ENCODE results near the gene TBC1D5.

TBC1D5 gene

GRCh38 chr3:17634201-17634600 is 108.2 kb downstream of the TBC1D5 start:
- no peak for TF ChIP-seq CTCF (conservative IDR thresholded peaks at IDR 0.05; ENCODE audit: low read depth, low read length)
- Histone ChIP-seq H3K27me3 (ENCODE audit: insufficient read depth, low read depth) (no peaks in the 10 kb centered on the region), H3K27ac (no peak overlapping the region), H3K4me1 (ENCODE audit: low read depth, poor library complexity, severe bottlenecking) (peaks cover 16% of the 10 kb centered on the region), H3K4me2 (no peak overlapping the region), H2AFZ (ENCODE audit: low read depth) (no peak overlapping the region), H3K79me2 (ENCODE audit: insufficient read depth, low read depth) (no peaks in the 10 kb centered on the region), H3K36me3 (ENCODE audit: insufficient read depth) (no peaks in the 10 kb centered on the region), H3K4me3 (IDR thresholded peaks at IDR 0.05; ENCODE audit: insufficient read depth, low read depth, low read length) (no peak overlapping the region), H3K9ac (no peak overlapping the region), H4K20me1 (ENCODE audit: insufficient read depth) (no peaks in the 10 kb centered on the region)

GRCh38 chr3:17632401-17633100 is 109.9 kb downstream of the TBC1D5 start:
- Histone ChIP-seq H3K9ac (no peak overlapping the region), H3K4me3 (IDR thresholded peaks at IDR 0.05; ENCODE audit: insufficient read depth, low read depth, low read length) (no peak overlapping the region), H3K4me1 (ENCODE audit: low read depth, poor library complexity, severe bottlenecking) (peaks cover 16% of the 10 kb centered on the region), H3K79me2 (ENCODE audit: insufficient read depth, low read depth) (no peaks in the 10 kb centered on the region), H4K20me1 (ENCODE audit: insufficient read depth) (no peaks in the 10 kb centered on the region), H3K27ac (peak overlapping the region; percentile 30; the same call in 1 of the 2 replicates), H3K36me3 (ENCODE audit: insufficient read depth) (no peaks in the 10 kb centered on the region), H3K27me3 (ENCODE audit: insufficient read depth, low read depth) (no peaks in the 10 kb centered on the region), H3K4me2 (peak overlapping the region; percentile 34), H2AFZ (ENCODE audit: low read depth) (no peak overlapping the region)
- no peak for TF ChIP-seq CTCF (conservative IDR thresholded peaks at IDR 0.05; ENCODE audit: low read depth, low read length)

GRCh38 chr3:17631609-17632008 is 110.8 kb downstream of the TBC1D5 start:
- H2AFZ ChIP-seq (ENCODE audit: low read depth), result no peak overlapping the region
- no peaks in the 10 kb centered on the region for H3K27me3 ChIP-seq (ENCODE audit: insufficient read depth, low read depth)
- no peak for TF ChIP-seq CTCF (conservative IDR thresholded peaks at IDR 0.05; ENCODE audit: low read depth, low read length)
- H3K4me1 ChIP-seq (ENCODE audit: low read depth, poor library complexity, severe bottlenecking), result peaks cover 16% of the 10 kb centered on the region
- no peaks in the 10 kb centered on the region for H3K36me3 ChIP-seq (ENCODE audit: insufficient read depth)
- no peak overlapping the region for H3K27ac ChIP-seq
- H3K4me3 ChIP-seq (IDR thresholded peaks at IDR 0.05; ENCODE audit: insufficient read depth, low read depth, low read length), result no peak overlapping the region
- no peaks in the 10 kb centered on the region for H4K20me1 ChIP-seq (ENCODE audit: insufficient read depth)
- H3K9ac ChIP-seq, result no peak overlapping the region
- H3K4me2 ChIP-seq, result peak overlapping the region; percentile 21; the same call in 1 of the 2 replicates
- no peaks in the 10 kb centered on the region for H3K79me2 ChIP-seq (ENCODE audit: insufficient read depth, low read depth)

GRCh38 chr3:17629400-17629799 is 113.0 kb downstream of the TBC1D5 start:
- Histone ChIP-seq H3K4me1 (ENCODE audit: low read depth, poor library complexity, severe bottlenecking) (peaks cover 16% of the 10 kb centered on the region), H3K9ac (no peak overlapping the region), H3K27me3 (ENCODE audit: insufficient read depth, low read depth) (no peaks in the 10 kb centered on the region), H3K36me3 (ENCODE audit: insufficient read depth) (no peaks in the 10 kb centered on the region), H2AFZ (ENCODE audit: low read depth) (no peak overlapping the region), H3K79me2 (ENCODE audit: insufficient read depth, low read depth) (no peaks in the 10 kb centered on the region), H3K4me2 (no peak overlapping the region), H4K20me1 (ENCODE audit: insufficient read depth) (no peaks in the 10 kb centered on the region), H3K4me3 (IDR thresholded peaks at IDR 0.05; ENCODE audit: insufficient read depth, low read depth, low read length) (no peak overlapping the region), H3K27ac (no peak overlapping the region)
- no peak for TF ChIP-seq CTCF (conservative IDR thresholded peaks at IDR 0.05; ENCODE audit: low read depth, low read length)
